ENCODE data around the gene PMFBP1.

Gene PMFBP1

GRCh38 chr16:72188541-72188940 lies 16.6 kb upstream of the PMFBP1 start:
- DNase-seq (ENCODE audit: low spot score), result no peak

GRCh38 chr16:72187551-72187950 lies 15.6 kb upstream of the PMFBP1 start:
- no peak for DNase-seq (ENCODE audit: low spot score)

GRCh38 chr16:72182976-72183375 lies 11.0 kb upstream of the PMFBP1 start:
- no peak for DNase-seq (ENCODE audit: low spot score)

- DNase-seq (ENCODE audit: low spot score), result no peak
These were observed 7.4 kb upstream of the PMFBP1 start for GRCh38 chr16:72179204-72179970.

GRCh38 chr16:72174726-72175125 lies 2.8 kb upstream of the PMFBP1 start:
- no peak for DNase-seq (ENCODE audit: low spot score)

- DNase-seq (ENCODE audit: low spot score), result no peak
These were observed 2.0 kb upstream of the PMFBP1 start for GRCh38 chr16:72173997-72174396.

- DNase-seq (ENCODE audit: low spot score), result no peak
These were observed 719 bp downstream of the PMFBP1 start for GRCh38 chr16:72171236-72171635.

GRCh38 chr16:72169708-72170107 lies 2.2 kb downstream of the PMFBP1 start:
- DNase-seq (ENCODE audit: low spot score), result no peak

- DNase-seq (ENCODE audit: low spot score), result no peak
These were observed 3.6 kb downstream of the PMFBP1 start for GRCh38 chr16:72168365-72168764.

- no peak for DNase-seq (ENCODE audit: low spot score)
These were observed 4.9 kb downstream of the PMFBP1 start for GRCh38 chr16:72166954-72167561.

- no peak for DNase-seq (ENCODE audit: low spot score)
These were observed 5.8 kb downstream of the PMFBP1 start for GRCh38 chr16:72166151-72166550.

- no peak for DNase-seq (ENCODE audit: low spot score)
These were observed 7.3 kb downstream of the PMFBP1 start for GRCh38 chr16:72164691-72165090.

- no peak for DNase-seq (ENCODE audit: low spot score)
These were observed 9.8 kb downstream of the PMFBP1 start for GRCh38 chr16:72162105-72162692.

GRCh38 chr16:72159801-72160200 lies 12.2 kb downstream of the PMFBP1 start:
- DNase-seq (ENCODE audit: low spot score), result no peak

GRCh38 chr16:72159386-72159785 lies 12.6 kb downstream of the PMFBP1 start:
- no peak for DNase-seq (ENCODE audit: low spot score)

- DNase-seq (ENCODE audit: low spot score), result peak; percentile 27
These were observed 22.1 kb downstream of the PMFBP1 start for GRCh38 chr16:72149676-72150464.

GRCh38 chr16:72142476-72142875 lies 29.5 kb downstream of the PMFBP1 start:
- no peak for DNase-seq (ENCODE audit: low spot score)

GRCh38 chr16:72139908-72140307 lies 32.0 kb downstream of the PMFBP1 start:
- DNase-seq (ENCODE audit: low spot score), result no peak

- DNase-seq (ENCODE audit: low spot score), result no peak
These were observed 33.8 kb downstream of the PMFBP1 start for GRCh38 chr16:72138064-72138572.

GRCh38 chr16:72137380-72138063 lies 34.4 kb downstream of the PMFBP1 start:
- DNase-seq (ENCODE audit: low spot score), result no peak

GRCh38 chr16:72134507-72134906 lies 37.4 kb downstream of the PMFBP1 start:
- DNase-seq (ENCODE audit: low spot score), result no peak

- DNase-seq (ENCODE audit: low spot score), result no peak
These were observed 39.2 kb downstream of the PMFBP1 start for GRCh38 chr16:72132726-72133125.
